K562 (cell line): ENCODE results near the gene TNFRSF13B.
"Not testable (repeated sequence)": the region's sequence is repeated elsewhere in the genome, so short reads cannot be mapped to it uniquely, and the experiment has no call there.

Experiments
- CHD7 ChIP-seq: fragments of 200-600 bp; sonication (generic); IDR thresholded peaks from one replicate; pipeline ENCODE4 v1.6.1; 2012; ENCODE audit warnings: mild to moderate bottlenecking, low read depth, low read length, inconsistent platforms
- FOXA3 ChIP-seq, 2 experiments: fragments of 450-650 bp in 1 of 2; sonication (generic) in 1 of 2; formaldehyde crosslinking; IDR thresholded peaks in 1 of 2; conservative IDR thresholded peaks in 1 of 2; 2 replicates each; pipeline versions ENCODE4 v1.4.0 to v1.8.0; 2020 to 2022; ENCODE audit warnings: mild to moderate bottlenecking in 2 of 2, missing genetic modification reagents in 1 of 2
- JUND ChIP-seq, 2 experiments: IDR thresholded peaks; 2 replicates in 1 of 2; 3 replicates in 1 of 2; pipeline ENCODE4 v1.6.1; 2011; ENCODE audit warnings: borderline replicate concordance in 2 of 2, low read depth in 2 of 2, low read length in 2 of 2, improper control_type of control experiment in 1 of 2, missing biosample characterization in 1 of 2, missing genetic modification characterization in 1 of 2, missing genetic modification reagents in 1 of 2
- KDM5B ChIP-seq: fragments of 200-600 bp; sonication (generic); IDR thresholded peaks from 2 replicates; pipeline ENCODE4 v1.6.1; 2012; ENCODE audit warnings: low read depth, mild to moderate bottlenecking, moderate library complexity, low read length, control low read depth, inconsistent platforms; ENCODE audit not compliant: insufficient replicate concordance
- PHB2 ChIP-seq: fragments of 450-650 bp; IDR thresholded peaks from 2 replicates; pipeline ENCODE4 v1.6.1; 2017; ENCODE audit warnings: low read depth
- POLR2A ChIP-seq: fragments of 450-650 bp; conservative IDR thresholded peaks from 2 replicates; pipeline ENCODE4 v1.6.1; 2016
- TF ChIP-seq, protein P1 (sequence below): fragments of 250-450 bp; sonication (Bioruptor Pico); IDR thresholded peaks from 2 replicates; pipeline ENCODE4 v1.5.1; 2021; ENCODE audit warnings: mild to moderate bottlenecking
- TF ChIP-seq, protein P2 (sequence below): sonication (generic); formaldehyde crosslinking; IDR thresholded peaks from 2 replicates; pipeline ENCODE4 v1.8.1; 2023; ENCODE audit warnings: mild to moderate bottlenecking, missing genetic modification reagents

DNA sequence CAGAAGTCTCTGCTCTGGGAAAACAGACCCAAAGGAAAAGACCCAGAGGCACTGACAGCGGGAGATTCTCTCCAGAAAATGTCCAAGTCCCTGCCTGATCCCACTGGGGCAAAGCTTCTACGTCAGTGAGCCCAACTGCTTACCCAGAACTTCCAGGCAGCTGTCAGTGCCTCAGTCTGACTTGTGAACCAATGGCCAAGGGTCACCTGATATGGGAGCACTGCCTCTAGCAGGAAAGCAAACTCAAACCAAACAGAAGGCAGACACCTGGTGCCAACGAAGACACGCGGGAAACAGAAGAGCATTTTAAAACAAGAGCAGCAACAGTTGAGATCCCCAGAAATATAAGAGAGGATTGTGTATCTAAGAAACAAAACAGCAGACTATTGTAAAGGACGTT, 16.9 kb downstream of the TNFRSF13B start:
- not testable (repeated sequence) for TF ChIP-seq JUND (IDR thresholded peaks at IDR 0.05; ENCODE audit: borderline replicate concordance, low read depth, low read length); JUND (tag; IDR thresholded peaks at IDR 0.05; ENCODE audit: borderline replicate concordance, low read depth, low read length); CHD7; FOXA3 (CRISPR knock-in tag; conservative IDR thresholded peaks at IDR 0.05 in 1 of 2, IDR thresholded peaks at IDR 0.05 in 1 of 2); PHB2; POLR2A; KDM5B
- TF ChIP-seq, protein P1, sequence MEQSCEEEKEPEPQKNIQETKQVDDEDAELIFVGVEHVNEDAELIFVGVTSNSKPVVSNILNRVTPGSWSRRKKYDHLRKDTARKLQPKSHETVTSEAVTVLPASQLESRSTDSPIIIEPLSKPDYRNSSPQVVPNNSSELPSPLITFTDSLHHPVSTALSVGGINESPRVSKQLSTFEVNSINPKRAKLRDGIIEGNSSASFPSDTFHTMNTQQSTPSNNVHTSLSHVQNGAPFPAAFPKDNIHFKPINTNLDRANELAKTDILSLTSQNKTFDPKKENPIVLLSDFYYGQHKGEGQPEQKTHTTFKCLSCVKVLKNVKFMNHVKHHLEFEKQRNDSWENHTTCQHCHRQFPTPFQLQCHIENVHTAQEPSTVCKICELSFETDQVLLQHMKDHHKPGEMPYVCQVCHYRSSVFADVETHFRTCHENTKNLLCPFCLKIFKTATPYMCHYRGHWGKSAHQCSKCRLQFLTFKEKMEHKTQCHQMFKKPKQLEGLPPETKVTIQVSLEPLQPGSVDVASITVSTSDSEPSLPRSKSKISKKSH, result not testable (repeated sequence)
- TF ChIP-seq, protein P2, sequence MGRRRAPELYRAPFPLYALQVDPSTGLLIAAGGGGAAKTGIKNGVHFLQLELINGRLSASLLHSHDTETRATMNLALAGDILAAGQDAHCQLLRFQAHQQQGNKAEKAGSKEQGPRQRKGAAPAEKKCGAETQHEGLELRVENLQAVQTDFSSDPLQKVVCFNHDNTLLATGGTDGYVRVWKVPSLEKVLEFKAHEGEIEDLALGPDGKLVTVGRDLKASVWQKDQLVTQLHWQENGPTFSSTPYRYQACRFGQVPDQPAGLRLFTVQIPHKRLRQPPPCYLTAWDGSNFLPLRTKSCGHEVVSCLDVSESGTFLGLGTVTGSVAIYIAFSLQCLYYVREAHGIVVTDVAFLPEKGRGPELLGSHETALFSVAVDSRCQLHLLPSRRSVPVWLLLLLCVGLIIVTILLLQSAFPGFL, result not testable (repeated sequence)
